ENCODE measurements around the gene SDR39U1. TPM values are rescaled to one million over a fixed set of nuclear protein-coding genes. Genes with fewer than 3 reads are reported as not detected.
A peak's percentile ranks its signal among the peaks of the same experiment; 100 is the strongest.

SDR39U1 gene
- total RNA-seq, 2 experiments from 2014 or later, result 43.6 to 55.5 TPM

DNA sequence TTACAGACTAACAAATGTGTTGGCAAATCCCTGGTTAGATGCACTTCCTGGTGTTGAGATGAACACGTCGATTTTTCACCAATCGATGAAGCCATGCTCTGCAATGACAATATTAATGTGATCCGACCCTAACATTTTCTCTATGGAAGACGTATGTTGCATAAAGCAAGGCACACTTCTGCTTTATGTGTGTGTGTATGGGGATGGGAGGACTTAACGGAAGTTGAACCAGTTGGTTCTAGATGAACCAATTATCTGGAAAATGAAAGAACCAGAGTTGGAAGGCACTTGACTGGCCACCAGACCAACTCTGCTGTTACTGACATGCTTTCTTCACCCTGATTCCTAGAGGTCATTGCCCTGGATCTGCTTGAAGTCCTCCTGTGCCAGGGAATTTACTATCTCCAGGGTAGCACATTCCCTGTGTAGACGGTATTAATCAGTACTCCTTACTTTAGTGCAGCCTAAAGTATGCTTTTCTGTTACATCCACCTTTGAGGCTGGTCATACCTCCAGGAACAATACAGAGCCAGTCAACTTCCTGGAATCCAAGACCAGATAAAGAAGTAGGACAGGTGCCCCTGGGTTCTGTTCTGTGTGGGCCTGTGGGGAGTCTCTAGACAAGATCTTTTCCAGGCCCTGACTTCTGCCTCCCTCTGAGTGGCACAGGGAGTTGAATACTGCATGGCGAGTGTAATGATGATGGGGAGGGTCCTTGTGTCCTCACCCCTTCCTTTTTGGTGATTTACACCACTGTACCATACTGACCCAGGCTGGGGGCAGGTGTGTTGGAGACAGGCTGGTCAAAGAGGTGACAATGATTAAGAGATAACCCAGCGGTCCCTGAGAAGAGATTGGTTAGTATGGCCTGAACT lies 4.1 kb downstream of the SDR39U1 start:
- TF ChIP-seq, protein P1, sequence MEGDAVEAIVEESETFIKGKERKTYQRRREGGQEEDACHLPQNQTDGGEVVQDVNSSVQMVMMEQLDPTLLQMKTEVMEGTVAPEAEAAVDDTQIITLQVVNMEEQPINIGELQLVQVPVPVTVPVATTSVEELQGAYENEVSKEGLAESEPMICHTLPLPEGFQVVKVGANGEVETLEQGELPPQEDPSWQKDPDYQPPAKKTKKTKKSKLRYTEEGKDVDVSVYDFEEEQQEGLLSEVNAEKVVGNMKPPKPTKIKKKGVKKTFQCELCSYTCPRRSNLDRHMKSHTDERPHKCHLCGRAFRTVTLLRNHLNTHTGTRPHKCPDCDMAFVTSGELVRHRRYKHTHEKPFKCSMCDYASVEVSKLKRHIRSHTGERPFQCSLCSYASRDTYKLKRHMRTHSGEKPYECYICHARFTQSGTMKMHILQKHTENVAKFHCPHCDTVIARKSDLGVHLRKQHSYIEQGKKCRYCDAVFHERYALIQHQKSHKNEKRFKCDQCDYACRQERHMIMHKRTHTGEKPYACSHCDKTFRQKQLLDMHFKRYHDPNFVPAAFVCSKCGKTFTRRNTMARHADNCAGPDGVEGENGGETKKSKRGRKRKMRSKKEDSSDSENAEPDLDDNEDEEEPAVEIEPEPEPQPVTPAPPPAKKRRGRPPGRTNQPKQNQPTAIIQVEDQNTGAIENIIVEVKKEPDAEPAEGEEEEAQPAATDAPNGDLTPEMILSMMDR (IDR thresholded peaks at IDR 0.05), result no peak
- H3K27me3 Mint-ChIP-seq, result no peaks in the 10 kb centered on the region
- peaks cover 45% of the 10 kb centered on the region for H3K36me3 Mint-ChIP-seq (ENCODE audit: low read depth)
- ATAC-seq (no peak), DNase-seq (no peak)
- no peak overlapping the region for H3K4me3 Mint-ChIP-seq
- H3K4me1 Mint-ChIP-seq (ENCODE audit: low read depth), result peaks cover 51% of the 10 kb centered on the region
- POLR2A ChIA-PET, result interaction anchor here (0.5 to 2.1 kb wide), 4 partner anchors 8 to 250 kb away, joined by 3 to 12 read pairs (median 3); partner anchors contain the start of genes IPO4 and KHNYN
- intact Hi-C loops (cut with micrococcal nuclease), result loop anchor here (10.0 kb wide), 1 partner anchor 194 kb away; the partner anchor contains the start of gene TINF2
- CTCF ChIA-PET, result interaction anchor here (1.9 to 5.3 kb wide), 10 partner anchors 13 to 196 kb away, joined by 4 to 155 read pairs (median 34); partner anchors contain the start of genes ADCY4, CIDEB, DHRS1 and LTB4R
- H3K9me3 Mint-ChIP-seq, result no peaks in the 10 kb centered on the region
- H3K27ac Mint-ChIP-seq, result peak overlapping the region; percentile 81

DNA sequence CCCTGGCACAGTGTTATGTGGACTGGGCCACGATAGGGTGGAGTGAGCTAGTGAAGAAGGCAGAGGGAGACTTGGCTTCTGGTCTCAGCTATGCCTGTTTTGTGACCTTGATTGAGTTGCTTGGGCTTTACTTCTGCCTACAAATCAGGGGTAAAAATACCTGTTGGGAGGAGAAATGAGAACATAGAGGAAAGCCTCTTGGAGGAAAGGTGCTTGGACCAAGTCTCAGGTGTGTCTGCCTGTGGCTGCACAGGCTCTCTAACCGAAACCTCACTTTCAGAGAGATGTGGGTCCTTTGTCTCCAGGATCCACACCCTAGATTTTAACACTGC lies 4.9 kb downstream of the SDR39U1 start:
- peaks cover 55% of the 10 kb centered on the region for H3K4me1 Mint-ChIP-seq (ENCODE audit: low read depth)
- peaks cover 53% of the 10 kb centered on the region for H3K36me3 Mint-ChIP-seq (ENCODE audit: low read depth)
- ChIA-PET CTCF (interaction anchor here (0.7 to 4.4 kb wide), 17 partner anchors 13 to 195 kb away, joined by 3 to 155 read pairs (median 6); partner anchors contain the start of genes ADCY4, CIDEB, DHRS1 and LTB4R), POLR2A (interaction anchor here (0.5 to 2.6 kb wide), 6 partner anchors 13 to 249 kb away, joined by 3 to 12 read pairs (median 6); partner anchors contain the start of genes IPO4, LTB4R and LTB4R2)
- intact Hi-C loops (cut with micrococcal nuclease), result loop anchor here (10.0 kb wide), 1 partner anchor 193 kb away; the partner anchor contains the start of gene TINF2
- no peaks in the 10 kb centered on the region for H3K27me3 Mint-ChIP-seq
- peak overlapping the region; percentile 81 for H3K27ac Mint-ChIP-seq
- DNase-seq, result no peak
- H3K4me3 Mint-ChIP-seq, result no peak overlapping the region
- ATAC-seq, result no peak
- no peaks in the 10 kb centered on the region for H3K9me3 Mint-ChIP-seq
- TF ChIP-seq, protein P1 (IDR thresholded peaks at IDR 0.05), result no peak

DNA sequence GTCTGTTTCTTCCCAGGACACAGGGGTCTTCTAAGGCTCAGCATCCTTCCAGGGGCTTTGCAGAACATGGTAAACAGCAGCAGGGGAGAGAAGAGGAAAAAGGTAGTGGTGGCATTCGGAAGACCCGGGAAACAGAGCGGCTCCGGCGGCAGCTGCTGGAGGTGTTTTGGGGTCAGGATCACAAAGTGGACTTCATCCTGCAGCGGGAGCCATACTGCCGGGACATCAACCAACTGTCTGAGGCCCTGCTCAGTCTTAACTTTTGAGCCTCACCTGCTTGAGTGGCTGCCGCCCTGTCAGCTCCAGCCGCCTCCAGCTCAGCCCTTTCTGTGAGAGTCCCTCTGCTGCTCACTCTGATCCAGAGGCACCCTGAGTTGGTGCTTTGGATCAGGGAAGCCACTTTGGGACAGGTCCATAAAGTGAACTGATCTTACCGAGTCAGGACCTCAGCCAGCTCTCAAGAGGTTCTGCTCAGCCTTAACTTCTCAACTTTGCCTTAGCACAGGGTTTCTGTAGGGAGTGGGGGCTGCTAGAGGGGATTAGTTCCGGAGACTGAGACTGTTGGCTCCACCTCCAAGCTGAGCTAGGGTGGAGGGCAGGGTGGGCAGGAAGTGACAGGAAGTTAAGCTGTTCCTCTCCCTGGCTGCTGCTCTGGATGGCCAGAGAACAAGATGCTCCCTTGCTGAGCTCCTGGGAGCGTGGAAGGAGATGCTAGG lies 5.4 kb downstream of the SDR39U1 start:
- DNase-seq, result no peak
- TF ChIP-seq, protein P1 (IDR thresholded peaks at IDR 0.05), result peak; percentile 15
- Mint-ChIP-seq H3K4me3 (no peak overlapping the region), H3K4me1 (ENCODE audit: low read depth) (peaks cover 55% of the 10 kb centered on the region), H3K27ac (peak overlapping the region; percentile 81), H3K36me3 (ENCODE audit: low read depth) (peaks cover 56% of the 10 kb centered on the region), H3K27me3 (no peaks in the 10 kb centered on the region), H3K9me3 (no peaks in the 10 kb centered on the region)
- no peak for ATAC-seq
- intact Hi-C loops (cut with micrococcal nuclease), result loop anchor here (10.0 kb wide), 1 partner anchor 192 kb away; the partner anchor contains the start of gene TINF2
- ChIA-PET POLR2A (interaction anchor here (0.7 to 2.6 kb wide), 8 partner anchors 8 to 127 kb away, joined by 3 to 12 read pairs (median 4); partner anchors contain the start of genes CBLN3, LTB4R and LTB4R2), CTCF (interaction anchor here (0.7 to 4.4 kb wide), 26 partner anchors 9 to 195 kb away, joined by 3 to 155 read pairs (median 5); partner anchors contain the start of genes ADCY4, CIDEB, DHRS1 and LTB4R)

DNA sequence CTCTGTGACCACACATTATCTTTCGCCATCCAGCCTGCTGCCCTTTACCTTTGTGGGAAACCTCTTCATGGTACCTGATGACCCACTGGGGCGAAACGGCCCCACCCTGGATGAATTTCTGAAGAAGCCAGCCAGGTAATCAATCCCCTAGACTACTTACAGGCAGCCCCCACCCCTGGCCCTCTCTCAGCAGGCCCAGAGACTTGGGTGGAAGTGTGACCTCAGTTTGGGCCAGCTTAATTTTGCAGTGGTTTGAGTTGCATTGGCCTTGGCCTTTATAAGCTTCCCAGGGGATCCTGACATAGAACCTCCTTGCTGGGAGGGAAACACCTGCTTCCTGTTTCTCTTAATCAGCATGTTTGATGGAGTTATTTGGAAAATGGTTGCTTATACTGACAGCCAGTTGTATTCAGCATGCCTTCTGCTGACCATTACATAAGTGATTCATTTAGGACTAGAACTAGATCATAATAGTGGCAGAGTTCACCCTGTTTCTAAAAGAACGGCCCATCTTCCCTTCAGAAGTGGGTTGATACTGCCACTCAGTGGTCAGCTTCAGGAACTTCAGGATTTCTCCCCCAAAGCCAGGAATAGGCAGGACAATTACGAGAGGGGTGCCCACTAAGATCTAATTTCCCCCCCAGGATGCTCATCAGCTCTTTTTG lies 6.1 kb downstream of the SDR39U1 start:
- H3K27ac Mint-ChIP-seq, result peak overlapping the region; percentile 81
- H3K27me3 Mint-ChIP-seq, result no peaks in the 10 kb centered on the region
- ATAC-seq, result peak; percentile 58
- peaks cover 55% of the 10 kb centered on the region for H3K4me1 Mint-ChIP-seq (ENCODE audit: low read depth)
- H3K4me3 Mint-ChIP-seq, result no peak overlapping the region
- ChIA-PET POLR2A (interaction anchor here (0.7 to 2.6 kb wide), 10 partner anchors 7 to 126 kb away, joined by 3 to 12 read pairs (median 4); partner anchors contain the start of genes CBLN3, LTB4R and LTB4R2), CTCF (interaction anchor here (0.7 to 4.4 kb wide), 31 partner anchors 8 to 194 kb away, joined by 3 to 155 read pairs (median 5); partner anchors contain the start of genes ADCY4, CIDEB, DHRS1 and LTB4R)
- TF ChIP-seq, protein P1 (IDR thresholded peaks at IDR 0.05), result peak; percentile 76
- peak; percentile 56 for DNase-seq
- no peaks in the 10 kb centered on the region for H3K9me3 Mint-ChIP-seq
- intact Hi-C loops (cut with micrococcal nuclease), result loop anchor here (10.0 kb wide), 1 partner anchor 192 kb away; the partner anchor contains the start of gene TINF2
- peaks cover 57% of the 10 kb centered on the region for H3K36me3 Mint-ChIP-seq (ENCODE audit: low read depth)

Data from activated CD8-positive, alpha-beta T cell treated with anti-CD3 and anti-CD28 coated beads for 36 hours (primary cell).